OCI-LY7 (cell line): ENCODE data around the gene MYL12A.

Experiments
- EZH2phosphoT487 ChIP-seq: fragments of 200-600 bp; sonication (generic); IDR thresholded peaks from 2 replicates; pipeline ENCODE4 v1.6.1; 2018; ENCODE audit warnings: low read depth, borderline replicate concordance, mild to moderate bottlenecking, mixed run types, antibody characterized with exemption, low read length, moderate library complexity, mixed read lengths
- TF ChIP-seq, protein P1 (sequence below): fragments of 200-600 bp; sonication (generic); conservative IDR thresholded peaks from 2 replicates; pipeline ENCODE4 v1.5.1; 2014; ENCODE audit warnings: mild to moderate bottlenecking, antibody characterized with exemption, low read length, moderate library complexity, mixed read lengths

GRCh38 chr18:3199942-3200645 lies 47.5 kb upstream of the MYL12A start:
- TF ChIP-seq, protein P1, sequence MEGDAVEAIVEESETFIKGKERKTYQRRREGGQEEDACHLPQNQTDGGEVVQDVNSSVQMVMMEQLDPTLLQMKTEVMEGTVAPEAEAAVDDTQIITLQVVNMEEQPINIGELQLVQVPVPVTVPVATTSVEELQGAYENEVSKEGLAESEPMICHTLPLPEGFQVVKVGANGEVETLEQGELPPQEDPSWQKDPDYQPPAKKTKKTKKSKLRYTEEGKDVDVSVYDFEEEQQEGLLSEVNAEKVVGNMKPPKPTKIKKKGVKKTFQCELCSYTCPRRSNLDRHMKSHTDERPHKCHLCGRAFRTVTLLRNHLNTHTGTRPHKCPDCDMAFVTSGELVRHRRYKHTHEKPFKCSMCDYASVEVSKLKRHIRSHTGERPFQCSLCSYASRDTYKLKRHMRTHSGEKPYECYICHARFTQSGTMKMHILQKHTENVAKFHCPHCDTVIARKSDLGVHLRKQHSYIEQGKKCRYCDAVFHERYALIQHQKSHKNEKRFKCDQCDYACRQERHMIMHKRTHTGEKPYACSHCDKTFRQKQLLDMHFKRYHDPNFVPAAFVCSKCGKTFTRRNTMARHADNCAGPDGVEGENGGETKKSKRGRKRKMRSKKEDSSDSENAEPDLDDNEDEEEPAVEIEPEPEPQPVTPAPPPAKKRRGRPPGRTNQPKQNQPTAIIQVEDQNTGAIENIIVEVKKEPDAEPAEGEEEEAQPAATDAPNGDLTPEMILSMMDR, result no peak
- TF ChIP-seq EZH2phosphoT487, result no peak
